GM18505 (cell line): ENCODE measurements around the gene F2R.
"Not testable (repeated sequence)": the region's sequence is repeated elsewhere in the genome, so short reads cannot be mapped to it uniquely, and the experiment has no call there.

ENCODE experiments used
- ATAC-seq: cut with Tn5 transposase; IDR thresholded peaks from one replicate; pipeline ENCODE4 v1.9.1; 2021; ENCODE audit not compliant: unreplicated experiment
- POLR2A ChIP-seq: IDR thresholded peaks from 4 replicates; pipeline ENCODE4 v1.6.1; 2011; ENCODE audit warnings: borderline replicate concordance; ENCODE audit not compliant: insufficient read depth, insufficient read length; ENCODE audit errors: extremely low read depth

Gene F2R

DNA sequence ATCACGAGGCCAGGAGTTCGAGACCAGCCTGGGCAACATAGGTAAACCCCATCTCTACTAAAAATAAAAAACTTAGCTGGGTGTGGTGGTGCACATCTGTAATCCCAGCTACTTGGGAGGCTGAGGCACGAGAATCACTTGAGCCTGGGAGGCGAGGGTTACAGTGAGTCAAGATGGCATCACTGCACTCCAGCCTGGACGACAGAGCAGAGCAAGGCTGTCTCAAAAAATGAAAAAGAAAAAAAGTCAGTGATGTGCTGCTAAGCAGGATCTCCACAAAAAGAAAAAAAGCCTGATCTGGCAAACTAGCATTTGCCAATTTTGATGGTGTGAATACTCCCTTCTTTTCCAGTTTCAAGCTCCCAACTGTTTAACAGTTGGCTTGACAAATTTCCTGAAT, 21.9 kb downstream of the F2R start:
- no peak for ATAC-seq
- no peak for TF ChIP-seq POLR2A

DNA sequence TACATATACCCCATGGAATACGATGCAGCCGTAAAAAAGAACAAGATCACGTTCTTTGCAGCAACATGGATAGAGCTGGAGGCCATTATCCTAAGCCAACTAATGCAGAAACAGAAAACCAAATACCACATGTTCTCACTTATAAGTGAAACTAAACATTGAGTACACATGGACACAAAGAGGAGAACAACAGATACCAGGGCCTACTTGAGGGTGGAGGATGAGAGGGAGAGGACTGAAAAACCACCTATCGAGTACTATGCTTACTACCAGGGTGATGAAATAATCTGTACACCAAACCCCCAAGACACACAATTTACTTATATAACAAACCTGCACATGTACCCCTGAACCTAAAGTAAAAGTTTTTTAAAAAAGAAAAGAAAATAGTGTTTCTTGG, 25.6 kb downstream of the F2R start:
- not testable (repeated sequence) for ATAC-seq

- TF ChIP-seq POLR2A = no peak
- no peak for ATAC-seq
Observed at GRCh38 chr5:76742583-76742982, 26.7 kb downstream of the F2R start.

DNA sequence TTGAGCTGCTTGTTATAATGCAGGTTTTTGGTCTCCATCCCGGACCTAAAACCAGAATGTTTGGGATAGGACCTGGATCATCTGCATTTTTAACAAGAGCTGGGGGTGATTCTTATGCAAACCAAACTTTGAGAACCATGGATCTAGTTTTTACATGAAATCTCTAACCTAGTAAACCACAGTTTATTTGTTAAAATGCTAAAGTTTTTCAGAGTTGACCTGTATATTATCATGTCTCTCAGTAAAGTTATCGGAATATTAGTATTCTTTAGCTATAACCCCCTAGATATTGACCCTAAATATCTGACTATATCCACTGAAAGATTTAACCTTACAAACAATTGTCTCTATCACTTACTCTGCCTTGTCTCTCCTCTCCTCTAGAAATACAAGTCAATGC, 28.7 kb downstream of the F2R start:
- ATAC-seq = no peak
- no peak for TF ChIP-seq POLR2A

GRCh38 chr5:76745670-76746069, 29.7 kb downstream of the F2R start:
- TF ChIP-seq POLR2A = no peak
- ATAC-seq = no peak

- TF ChIP-seq POLR2A = no peak
- no peak for ATAC-seq
Observed at GRCh38 chr5:76746677-76747076, 30.8 kb downstream of the F2R start.

DNA sequence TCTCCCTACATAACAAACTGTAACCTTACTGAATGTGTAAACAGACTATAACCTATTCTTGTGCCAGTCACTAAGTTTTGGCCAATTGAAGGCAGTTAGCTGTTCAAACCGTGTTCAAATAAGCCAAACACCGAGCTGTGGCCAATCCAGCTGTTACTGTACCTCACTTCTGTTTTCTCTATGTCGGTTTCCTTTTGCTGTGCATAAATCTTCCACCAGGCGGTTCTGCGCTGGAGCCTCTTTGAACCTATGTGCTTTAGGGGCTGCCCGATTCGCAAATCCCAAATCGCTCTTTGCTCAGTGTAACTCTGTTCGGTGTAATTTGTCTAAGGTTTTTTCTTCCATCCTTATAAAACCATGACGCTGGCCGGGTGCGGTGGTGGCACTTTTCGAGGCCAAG, 31.8 kb downstream of the F2R start:
- ATAC-seq = no peak
- no peak for TF ChIP-seq POLR2A

- no peak for TF ChIP-seq POLR2A
- ATAC-seq = no peak
Observed at GRCh38 chr5:76751291-76751690, 35.4 kb downstream of the F2R start.

GRCh38 chr5:76754668-76755078, 38.7 kb downstream of the F2R start:
- no peak for ATAC-seq
- TF ChIP-seq POLR2A = no peak

DNA sequence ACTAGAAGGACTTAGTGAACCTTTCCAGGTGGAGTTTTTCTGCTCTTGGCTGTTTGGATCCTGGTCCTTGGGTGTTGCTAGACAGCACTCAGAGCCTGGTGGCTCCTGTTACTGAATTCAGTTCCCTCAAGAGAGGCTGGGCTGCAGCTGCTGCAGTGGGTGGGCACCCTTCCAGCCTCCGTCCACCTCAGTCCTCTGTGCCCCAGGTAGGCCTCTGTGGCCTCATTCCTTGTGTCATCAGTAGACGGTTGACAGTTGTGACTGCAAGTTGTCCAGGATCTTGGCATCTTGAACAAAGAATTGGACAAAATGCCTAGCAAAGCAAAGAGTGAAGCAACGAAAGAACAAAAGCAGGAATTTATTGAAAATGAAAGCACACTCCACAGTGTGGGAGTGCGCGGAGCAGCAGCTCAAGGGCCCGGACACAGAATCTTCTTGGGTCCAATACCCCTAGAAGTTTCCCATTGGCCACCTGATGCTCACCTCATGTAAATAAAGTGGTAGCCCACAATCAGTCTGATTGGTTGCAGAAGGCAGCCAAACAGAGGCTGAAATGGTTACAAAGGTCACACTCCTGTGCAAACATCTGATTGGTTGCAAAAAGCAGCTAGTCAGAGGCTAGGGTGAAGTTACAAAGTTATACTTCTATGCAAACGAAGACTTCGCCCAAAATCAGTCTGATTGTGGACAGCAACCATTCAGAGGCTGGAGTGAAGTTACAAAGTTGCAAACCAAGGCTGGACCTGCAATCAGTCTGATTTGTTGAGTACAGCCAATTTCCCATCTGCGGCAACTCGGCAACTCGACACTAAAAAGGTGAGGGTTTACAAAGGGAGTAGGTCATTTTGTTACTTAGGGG, 40.1 kb downstream of the F2R start:
- ATAC-seq = no peak
- TF ChIP-seq POLR2A = no peak

DNA sequence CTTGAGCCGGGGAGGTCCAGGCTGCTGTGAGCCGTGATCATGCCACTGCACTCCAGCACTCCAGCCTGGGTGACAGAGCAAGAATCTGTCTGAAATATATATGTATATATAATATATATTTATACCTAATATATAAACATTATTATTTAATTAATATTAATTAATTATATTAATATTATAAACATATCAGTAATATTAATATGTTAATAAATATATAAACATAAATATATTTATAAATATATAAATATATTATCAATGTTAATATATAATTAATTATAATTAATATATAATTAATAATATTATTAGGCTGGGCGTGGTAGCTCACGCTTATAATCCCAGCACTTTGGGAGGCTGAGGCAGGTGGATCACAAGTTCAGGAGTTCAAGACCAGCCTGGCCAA, 41.1 kb downstream of the F2R start:
- no peak for ATAC-seq
- no peak for TF ChIP-seq POLR2A

DNA sequence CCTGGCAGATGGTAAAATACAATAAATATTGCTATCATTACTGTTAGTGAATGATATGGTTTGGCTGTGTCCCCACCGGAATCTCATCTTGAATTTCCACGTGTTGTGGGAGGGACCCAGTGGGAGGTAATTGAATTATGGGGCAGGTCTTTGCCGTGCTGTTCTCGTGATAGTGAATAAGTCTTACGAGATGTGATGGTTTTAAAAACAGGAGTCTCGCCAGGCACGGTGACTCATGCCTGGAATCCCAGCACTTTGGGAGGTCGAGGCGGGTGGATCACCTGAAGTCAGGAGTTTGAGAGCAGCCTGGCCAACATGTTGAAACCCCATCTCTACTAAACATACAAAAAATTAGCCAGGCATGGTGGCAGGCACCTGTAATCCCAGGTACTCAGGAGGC, 45.2 kb downstream of the F2R start:
- ATAC-seq = not testable (repeated sequence)

GRCh38 chr5:76762484-76762883, 46.6 kb downstream of the F2R start:
- ATAC-seq = no peak
- no peak for TF ChIP-seq POLR2A

- TF ChIP-seq POLR2A = no peak
Observed at GRCh38 chr5:76763136-76763535, 47.2 kb downstream of the F2R start.

DNA sequence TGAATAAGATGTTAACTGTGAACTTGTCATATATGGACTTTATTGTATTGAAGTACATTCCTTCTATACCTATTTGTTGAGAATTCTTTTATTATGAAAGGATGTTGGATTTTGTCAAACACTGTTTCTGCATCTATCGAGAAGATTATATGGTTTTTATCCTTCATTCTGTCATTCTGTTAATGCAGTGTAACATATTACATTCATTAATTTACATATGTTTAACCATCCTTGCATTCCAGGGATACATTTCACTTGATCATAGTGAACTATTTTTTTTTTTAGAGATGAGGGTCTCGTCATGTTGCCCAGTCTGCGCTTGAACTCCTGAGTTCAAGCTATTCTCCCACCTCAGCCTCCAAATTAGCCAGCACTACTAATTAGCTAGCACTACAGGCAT, 48.4 kb downstream of the F2R start:
- no peak for ATAC-seq

More at GRCh38 chr5:76763136-76763535, 47.2 kb downstream of the F2R start:
- ATAC-seq = no peak

More for the DNA sequence above, 48.4 kb downstream of the F2R start:
- no peak for TF ChIP-seq POLR2A
